Activated CD8-positive, alpha-beta memory T cell treated with anti-CD3 and anti-CD28 coated beads for 36 hours (primary cell): ENCODE measurements around the gene ITGB8. TPM values are rescaled to one million over a fixed set of nuclear protein-coding genes. Genes with fewer than 3 reads are reported as not detected.
"Not testable (repeated sequence)": the region's sequence is repeated elsewhere in the genome, so short reads cannot be mapped to it uniquely, and the experiment has no call there.

Experiments
- CTCF ChIA-PET: fragments of 350-600 bp; sonication (Branson Sonifier 250); formaldehyde crosslinking; loops from one replicate; lab custom pipeline; 2021; ENCODE audit warnings: antibody characterized with exemption; lab: Charles Lee
- POLR2A ChIA-PET: fragments of 350-600 bp; sonication (Branson Sonifier 250); formaldehyde crosslinking; loops from one replicate; lab custom pipeline; 2021; ENCODE audit warnings: antibody characterized with exemption; lab: Charles Lee
- total RNA-seq, 2 experiments: library from RNA; stranded (reverse); gene quantifications; one replicate each; pipeline ENCODE4 v1.2.3, GENCODE V29; 2021

ITGB8 gene
- total RNA-seq, 2 experiments from 2014 or later: 0.02 to 0.04 TPM

DNA sequence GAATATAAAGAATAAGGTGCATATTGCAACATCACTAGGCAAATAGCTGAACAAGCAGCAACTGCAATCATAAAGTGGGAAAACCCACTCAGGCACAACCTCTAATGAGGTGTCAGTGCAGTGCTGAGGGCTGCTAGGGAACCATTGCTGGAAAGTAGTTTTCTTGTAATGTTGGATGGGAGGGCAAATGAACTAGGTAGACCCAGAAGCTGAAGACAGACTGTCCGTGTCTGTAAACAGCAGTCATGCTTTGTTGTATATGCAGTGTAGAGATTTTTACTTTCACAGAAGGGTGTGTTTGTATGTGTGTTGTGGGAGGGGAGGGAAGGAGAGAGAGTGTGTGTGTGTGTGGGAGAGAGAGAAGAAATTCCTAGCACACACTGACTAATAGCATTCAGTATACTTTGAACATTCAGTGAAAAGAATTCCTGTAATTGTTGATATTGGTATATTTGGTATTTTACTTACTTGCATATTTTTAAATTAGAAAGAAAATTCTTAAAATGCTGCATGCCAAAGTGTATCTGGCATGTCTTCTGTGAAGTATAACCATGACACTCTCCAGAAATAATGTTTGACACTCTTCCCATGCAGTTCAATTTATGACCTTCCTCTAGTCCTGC is 28.8 kb downstream of the ITGB8 start:
- ChIA-PET POLR2A (no interaction called here), CTCF (no interaction called here)

DNA sequence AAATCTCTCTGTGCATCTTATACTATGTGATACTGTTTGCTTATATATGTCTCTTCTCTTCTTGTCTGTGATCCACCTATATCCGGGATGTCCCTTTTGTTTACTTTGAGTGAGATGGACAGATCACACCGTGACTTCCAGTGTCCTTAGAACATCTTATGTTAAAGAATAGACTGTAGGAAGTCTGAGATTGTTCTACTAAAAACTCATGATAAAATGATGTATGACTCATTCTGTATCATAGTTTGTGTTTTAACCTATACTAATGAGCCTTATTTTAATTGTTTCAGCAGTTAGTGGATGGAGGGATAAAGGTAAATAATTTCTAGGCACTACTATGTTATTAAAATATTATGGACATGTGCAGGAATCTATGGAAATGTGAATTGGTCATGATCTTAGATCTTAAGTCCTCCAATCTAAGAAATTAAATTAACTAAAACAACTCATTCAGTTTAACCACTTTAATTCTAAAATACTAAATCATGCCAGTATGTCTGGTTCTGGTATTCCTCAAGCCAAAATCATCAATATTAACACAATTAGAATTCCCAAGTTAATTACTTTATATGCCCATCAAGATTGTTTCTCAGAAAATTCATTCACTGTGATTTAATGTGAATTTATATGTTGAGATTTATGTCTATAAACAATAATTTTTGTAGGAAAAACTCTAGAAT is 32.0 kb downstream of the ITGB8 start:
- CTCF ChIA-PET: no interaction called here
- POLR2A ChIA-PET: no interaction called here

DNA sequence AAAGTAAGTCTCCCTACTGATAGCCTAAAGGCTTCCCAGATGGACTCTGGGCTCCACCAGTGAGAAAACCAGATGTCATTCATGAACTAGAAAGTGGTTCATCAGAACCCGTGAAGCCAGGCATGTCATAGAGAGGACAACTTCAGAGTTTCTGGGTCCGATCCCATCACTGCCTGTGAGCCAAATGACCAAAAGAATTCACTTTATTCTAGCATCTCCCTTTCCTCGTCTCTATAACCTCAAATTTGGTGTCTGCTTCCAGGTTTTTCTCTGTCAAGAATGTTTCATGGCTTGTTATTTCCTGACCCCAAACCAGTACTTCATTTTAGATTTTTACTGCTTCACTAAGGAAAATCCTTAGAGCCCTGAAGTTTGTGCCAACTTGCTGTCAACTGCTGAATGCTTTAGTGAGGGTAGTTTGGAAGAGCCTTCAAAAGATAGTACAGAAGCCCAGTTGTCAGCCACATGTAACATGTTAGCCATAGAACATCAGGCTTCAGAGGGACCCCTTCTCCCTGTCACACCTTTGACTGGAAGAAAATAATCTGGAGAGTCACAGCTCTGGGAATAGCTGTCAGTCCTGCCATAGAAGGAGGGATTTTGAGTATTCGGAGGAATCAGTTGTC is 34.0 kb downstream of the ITGB8 start:
- POLR2A ChIA-PET: no interaction called here
- CTCF ChIA-PET: no interaction called here

DNA sequence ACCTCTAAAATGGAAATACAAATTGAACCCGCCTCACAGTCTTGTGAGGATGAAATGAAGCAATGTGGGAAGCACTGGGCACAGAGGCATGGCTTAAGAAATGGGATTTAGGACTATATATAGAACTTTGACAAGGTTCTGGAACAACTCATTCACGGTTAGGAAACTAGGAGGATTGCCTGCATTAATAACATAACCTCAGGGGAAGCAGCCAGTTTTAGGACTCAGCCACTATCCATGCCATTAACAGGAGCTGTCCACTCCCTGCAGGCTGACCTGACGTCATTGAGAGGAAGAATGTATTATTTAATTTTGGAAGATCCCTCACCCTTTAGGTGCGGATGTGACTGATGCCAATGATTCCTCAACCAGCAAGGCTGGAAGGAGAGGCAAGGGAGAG is 34.8 kb downstream of the ITGB8 start:
- ChIA-PET CTCF (no interaction called here), POLR2A (no interaction called here)

- CTCF ChIA-PET: no interaction called here
- POLR2A ChIA-PET: no interaction called here
Measured at GRCh38 chr7:20374399-20374798, 43.7 kb downstream of the ITGB8 start.

GRCh38 chr7:20376796-20377195 is 46.1 kb downstream of the ITGB8 start:
- ChIA-PET CTCF (no interaction called here), POLR2A (no interaction called here)

GRCh38 chr7:20381406-20382034 is 50.8 kb downstream of the ITGB8 start:
- ChIA-PET CTCF (no interaction called here), POLR2A (no interaction called here)

DNA sequence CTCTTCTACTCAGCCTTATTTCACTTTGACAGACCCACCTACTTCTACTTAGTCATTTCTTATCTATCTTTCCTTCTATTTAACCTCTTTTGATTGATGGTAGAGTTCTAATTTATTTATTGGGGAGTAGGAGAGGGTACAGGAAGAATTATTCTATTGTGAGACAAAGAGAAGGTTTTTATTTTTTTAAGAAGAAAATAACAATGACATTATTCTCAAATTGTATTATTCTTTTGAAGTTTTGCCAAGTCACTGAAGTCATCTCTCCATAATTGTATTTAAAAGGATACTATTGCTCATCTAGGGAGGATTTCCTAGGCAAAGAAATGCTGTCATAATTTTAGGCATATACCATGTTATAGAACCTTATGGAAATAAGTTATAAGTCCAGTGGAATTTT is 52.7 kb downstream of the ITGB8 start:
- CTCF ChIA-PET: no interaction called here
- POLR2A ChIA-PET: no interaction called here

DNA sequence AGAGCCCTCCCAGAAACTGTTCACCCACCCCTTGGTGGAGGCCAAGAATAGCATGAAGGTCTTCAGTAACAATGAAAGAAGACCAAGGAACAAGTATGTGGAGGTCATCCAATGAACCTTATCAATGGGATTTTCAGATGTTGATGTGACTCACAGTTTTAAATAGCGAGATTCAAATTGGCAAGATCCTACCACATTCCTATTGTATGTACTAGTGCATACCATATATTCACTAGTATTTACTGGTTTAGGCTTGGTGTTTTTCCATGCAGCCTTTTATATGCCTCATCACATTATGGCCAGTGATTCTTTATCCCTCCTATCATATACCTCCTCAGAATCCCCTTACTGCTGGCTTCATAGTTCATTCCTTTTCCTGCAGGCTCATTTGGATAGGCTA is 54.4 kb downstream of the ITGB8 start:
- ChIA-PET POLR2A (no interaction called here), CTCF (no interaction called here)

DNA sequence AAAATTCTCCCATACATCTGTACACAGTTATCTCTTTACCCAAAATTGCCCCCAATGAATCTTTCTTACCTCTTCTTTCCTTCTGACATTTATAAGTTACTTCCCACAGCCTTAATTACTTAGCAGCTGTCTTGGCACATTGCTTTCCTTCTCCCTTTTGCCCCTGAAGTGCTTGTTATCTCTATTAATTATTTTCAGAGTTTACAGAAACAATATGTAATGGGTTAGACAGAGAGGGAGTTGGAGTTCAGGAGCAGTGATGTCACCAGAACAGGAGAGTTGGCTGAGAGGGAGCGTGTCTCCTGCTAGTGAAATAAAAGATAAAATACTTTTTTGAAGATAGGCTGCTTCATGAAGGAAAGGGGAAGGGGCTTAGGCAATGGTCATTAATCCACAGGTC is 57.4 kb downstream of the ITGB8 start:
- ChIA-PET POLR2A (no interaction called here), CTCF (no interaction called here)

- POLR2A ChIA-PET: not testable (repeated sequence)
- CTCF ChIA-PET: interaction anchor here (0.6 kb wide), 1 partner anchor 36 kb away, joined by 3 read pairs; no protein-coding TSS in a partner anchor
Measured at GRCh38 chr7:20389192-20389591, 58.5 kb downstream of the ITGB8 start.

- ChIA-PET POLR2A (no interaction called here), CTCF (no interaction called here)
Measured at GRCh38 chr7:20393021-20393610, 62.4 kb downstream of the ITGB8 start.

DNA sequence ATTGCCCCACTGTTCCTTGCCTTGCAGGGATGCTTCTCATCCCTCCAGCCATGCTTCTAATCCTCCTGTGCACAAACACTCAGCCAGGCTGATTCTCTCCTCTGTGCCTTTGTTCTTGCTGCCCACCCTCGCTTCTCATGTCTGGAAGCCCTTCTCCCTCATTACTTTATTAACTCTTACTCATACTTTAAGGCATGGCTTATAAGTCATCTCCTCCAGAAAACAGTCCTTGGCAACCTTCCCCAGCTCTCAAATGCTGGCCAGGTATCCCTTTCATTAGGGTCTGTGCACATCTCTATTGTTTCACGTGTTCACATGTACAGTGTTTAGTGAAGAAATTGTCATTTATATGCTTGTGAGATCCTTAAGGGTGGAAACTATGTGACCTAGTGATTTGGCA is 62.9 kb downstream of the ITGB8 start:
- CTCF ChIA-PET: no interaction called here

DNA sequence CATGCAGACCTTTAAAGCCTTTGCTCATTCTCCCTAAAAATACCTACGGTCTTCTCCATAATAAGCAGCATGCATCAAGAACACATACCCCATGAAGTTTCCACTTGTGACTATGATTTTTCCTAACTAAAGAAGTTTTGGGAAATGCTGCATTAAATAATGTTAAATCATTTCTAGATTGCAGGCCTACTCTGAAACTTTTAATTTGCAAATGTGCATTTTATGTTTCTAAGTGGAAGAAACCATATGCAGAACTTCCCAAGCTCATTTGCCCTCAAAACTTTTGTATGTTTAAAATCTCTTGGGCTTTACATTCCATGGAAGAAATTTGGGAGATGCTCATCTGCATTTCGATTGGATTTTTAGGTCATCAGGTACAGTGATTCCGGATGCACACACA is 63.6 kb downstream of the ITGB8 start:
- ChIA-PET CTCF (no interaction called here), POLR2A (no interaction called here)

More for the DNA sequence above, 62.9 kb downstream of the ITGB8 start:
- POLR2A ChIA-PET: no interaction called here

- CTCF ChIA-PET: no interaction called here
- POLR2A ChIA-PET: no interaction called here
Measured at GRCh38 chr7:20395104-20395503, 64.4 kb downstream of the ITGB8 start.

GRCh38 chr7:20395511-20395910 is 64.8 kb downstream of the ITGB8 start:
- ChIA-PET POLR2A (no interaction called here), CTCF (no interaction called here)

DNA sequence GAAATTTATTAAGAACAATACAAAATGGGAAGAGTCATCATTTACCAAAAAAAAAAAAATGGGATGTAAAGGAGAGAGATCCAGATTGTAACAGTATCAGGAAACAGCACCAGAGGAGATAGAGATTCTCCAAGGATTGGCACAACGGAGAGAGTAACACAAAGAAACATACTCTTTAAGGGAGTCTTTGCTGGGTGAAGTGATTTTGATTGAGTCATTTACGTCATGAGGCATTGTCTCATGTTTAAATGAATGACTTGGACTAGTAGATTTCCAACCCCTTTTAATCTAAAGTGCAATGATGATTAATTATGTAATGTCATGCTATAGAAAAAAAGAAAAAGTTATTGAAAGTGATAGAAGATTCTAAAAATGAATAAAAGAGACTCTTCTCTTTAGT is 68.8 kb downstream of the ITGB8 start:
- CTCF ChIA-PET: no interaction called here
- POLR2A ChIA-PET: no interaction called here

- POLR2A ChIA-PET: no interaction called here
- CTCF ChIA-PET: no interaction called here
Measured at GRCh38 chr7:20401861-20402746, 71.4 kb downstream of the ITGB8 start.

DNA sequence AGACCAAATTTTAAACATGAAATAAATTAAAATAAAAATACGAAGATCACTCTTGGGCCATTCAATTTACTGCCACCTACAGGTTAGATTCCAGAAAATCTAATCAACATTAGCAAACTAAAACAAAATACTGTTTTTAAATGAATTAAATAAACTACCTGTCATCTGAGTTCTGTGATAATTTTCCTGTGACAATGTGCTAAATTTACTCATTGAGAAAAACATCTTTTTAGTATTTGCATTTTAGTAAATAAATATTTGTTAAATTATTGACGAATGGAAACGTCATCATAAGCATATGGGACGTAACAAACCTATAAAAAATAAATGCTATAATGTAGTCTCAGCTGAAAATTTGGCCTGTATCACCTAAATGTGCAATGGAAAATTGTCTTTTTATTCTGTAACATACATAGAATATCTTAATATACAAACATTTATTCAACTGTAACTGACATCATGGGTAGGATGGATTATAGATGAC is 72.1 kb downstream of the ITGB8 start:
- CTCF ChIA-PET: no interaction called here
- POLR2A ChIA-PET: no interaction called here
